ENCODE results near the gene PRMT2.
"Not testable (repeated sequence)": the region's sequence is repeated elsewhere in the genome, so short reads cannot be mapped to it uniquely, and the experiment has no call there.

The PRMT2 gene

DNA sequence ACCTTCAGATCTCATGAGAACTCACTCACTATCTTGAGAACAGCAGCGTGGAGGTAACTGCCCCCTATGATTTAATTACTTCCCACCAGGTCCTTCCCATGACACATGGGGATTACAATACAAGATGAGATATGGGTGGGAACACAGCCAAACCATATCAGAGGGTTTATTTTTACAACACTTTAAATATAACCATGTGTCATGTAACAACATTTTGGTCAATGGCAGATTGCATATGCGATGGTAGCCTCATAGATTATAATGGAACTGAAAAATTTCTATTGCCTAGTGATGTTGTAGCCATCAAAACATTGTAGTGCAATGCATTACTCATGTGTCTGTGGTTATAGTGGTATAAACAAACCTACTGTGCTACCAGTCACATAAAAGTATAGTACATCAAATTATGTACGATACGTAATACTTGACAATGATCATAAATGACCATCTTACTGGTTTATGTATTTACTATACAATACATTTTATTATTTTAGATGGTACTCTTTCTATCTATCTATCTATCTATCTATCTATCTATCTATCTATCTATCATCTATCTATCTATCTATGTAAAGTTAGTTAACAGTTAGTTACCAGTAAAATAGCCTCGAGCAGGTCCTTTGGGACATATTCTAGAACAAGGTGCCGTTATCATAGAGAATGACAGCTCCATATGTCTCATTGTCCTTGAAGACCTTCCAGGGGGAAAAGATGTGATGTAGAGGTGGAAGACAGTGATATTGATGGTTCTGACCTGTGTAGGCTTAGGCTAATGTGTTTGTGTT is 18.0 kb upstream of the PRMT2 start:
- no peak for DNase-seq (ENCODE audit: low spot score)

GRCh38 chr21:46618738-46619379 is 16.6 kb upstream of the PRMT2 start:
- no peak for DNase-seq (ENCODE audit: low spot score)

GRCh38 chr21:46619846-46620245 is 15.6 kb upstream of the PRMT2 start:
- DNase-seq (ENCODE audit: low spot score): no peak

DNA sequence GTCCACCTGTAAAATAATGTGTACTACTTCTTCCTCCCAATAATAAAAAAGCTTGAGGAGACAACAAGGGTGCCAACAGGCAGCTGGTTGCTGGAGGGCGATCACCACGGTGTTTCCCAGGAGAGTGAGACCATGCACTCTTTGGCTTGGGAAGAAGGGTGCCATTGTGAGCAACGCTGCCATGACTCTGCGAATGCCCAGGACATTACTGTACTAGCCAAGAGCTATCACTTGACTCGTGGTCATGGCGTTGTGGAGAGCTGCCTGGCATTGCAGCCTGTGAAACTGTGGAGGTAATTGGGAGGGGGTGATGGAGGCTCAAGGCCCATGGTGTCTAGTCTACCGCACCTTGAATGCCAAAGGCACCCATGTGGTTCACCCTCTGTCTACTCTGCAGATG is 14.6 kb upstream of the PRMT2 start:
- DNase-seq (ENCODE audit: low spot score): peak; percentile 44

GRCh38 chr21:46621457-46622182 is 13.9 kb upstream of the PRMT2 start:
- peak; percentile 96 for DNase-seq (ENCODE audit: low spot score)

DNA sequence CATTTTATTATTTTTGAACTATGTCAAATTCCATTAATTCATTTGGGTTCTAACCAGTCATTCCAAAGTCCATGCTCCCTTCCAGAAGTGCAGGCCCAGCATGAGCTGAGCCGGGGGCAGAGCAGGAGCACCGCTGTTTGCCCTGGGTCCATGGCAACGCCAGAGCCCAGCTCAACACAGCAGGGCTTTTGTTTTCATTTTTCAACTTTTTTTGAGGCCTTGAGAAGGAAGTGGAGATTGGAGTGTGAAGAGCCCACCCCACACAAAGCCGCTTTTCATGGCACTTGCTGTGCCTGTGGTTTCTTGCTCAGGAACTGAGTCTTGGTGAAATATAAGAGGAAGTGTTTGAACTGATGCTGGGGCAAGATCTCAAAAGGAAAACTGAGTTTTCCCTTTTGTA is 13.2 kb upstream of the PRMT2 start:
- DNase-seq (ENCODE audit: low spot score): peak; percentile 95

- peak; percentile 46 for DNase-seq (ENCODE audit: low spot score)
Observed at GRCh38 chr21:46624050-46624449, 11.4 kb upstream of the PRMT2 start.

GRCh38 chr21:46625759-46626158 is 9.7 kb upstream of the PRMT2 start:
- DNase-seq (ENCODE audit: low spot score): no peak

DNA sequence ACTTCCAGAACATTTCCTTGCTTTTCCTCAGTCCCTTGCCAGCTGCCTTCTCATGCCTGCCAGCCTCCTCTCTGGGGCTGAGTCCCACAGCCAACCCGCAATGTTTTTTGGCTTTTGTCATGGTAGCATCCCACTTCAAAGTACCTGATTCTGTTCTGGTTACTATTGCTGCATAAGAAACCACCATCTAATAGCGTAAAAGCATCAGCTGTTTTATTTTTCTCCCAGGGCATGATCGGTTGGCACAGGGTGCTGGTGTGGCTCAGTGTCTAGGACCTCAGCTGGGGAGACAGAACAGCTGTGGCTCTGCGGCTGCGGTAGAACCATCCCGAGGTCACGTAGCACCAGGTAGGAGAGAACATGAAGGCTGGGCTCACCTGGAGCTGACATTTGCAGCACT is 8.9 kb upstream of the PRMT2 start:
- no peak for DNase-seq (ENCODE audit: low spot score)

- DNase-seq (ENCODE audit: low spot score): no peak
Observed at GRCh38 chr21:46626975-46627501, 8.4 kb upstream of the PRMT2 start.

DNA sequence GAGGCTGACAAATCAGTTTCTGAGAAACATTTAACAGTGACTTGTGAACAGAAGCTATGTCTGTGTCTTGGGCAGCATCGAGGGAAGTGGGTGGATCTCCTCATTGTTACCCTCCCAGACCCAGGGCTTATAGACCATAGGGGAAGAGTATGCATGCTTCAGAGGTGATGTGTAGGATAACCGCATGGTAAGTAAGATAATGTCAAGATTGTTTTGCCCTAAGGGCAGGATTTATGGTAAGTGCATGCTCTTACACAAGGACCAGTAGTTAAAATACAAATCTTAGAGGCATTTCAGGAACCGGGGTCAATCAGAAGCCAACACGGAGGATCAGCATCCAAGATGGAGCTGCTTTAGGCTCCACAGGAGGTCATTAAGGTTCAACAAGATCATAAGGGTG is 7.7 kb upstream of the PRMT2 start:
- no peak for DNase-seq (ENCODE audit: low spot score)

DNA sequence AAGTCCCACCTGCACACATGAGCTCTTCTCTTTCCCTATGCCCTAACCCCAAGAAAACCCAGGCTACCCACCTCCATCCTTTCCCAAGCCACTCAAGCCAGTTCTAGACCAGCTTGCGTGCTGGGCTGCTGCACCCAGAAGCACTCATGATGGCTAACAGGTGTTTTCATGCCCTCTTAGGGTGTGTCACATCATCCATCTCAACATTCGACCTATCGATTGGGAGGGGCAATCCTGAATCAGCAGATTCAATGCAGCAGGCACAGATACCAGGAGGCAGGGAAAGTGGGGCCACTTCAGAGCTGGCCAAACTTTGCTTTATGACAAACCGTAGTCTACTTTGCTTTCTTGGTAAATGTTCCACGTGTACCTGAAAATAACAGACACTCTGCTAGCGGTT is 6.6 kb upstream of the PRMT2 start:
- DNase-seq (ENCODE audit: low spot score): no peak

DNA sequence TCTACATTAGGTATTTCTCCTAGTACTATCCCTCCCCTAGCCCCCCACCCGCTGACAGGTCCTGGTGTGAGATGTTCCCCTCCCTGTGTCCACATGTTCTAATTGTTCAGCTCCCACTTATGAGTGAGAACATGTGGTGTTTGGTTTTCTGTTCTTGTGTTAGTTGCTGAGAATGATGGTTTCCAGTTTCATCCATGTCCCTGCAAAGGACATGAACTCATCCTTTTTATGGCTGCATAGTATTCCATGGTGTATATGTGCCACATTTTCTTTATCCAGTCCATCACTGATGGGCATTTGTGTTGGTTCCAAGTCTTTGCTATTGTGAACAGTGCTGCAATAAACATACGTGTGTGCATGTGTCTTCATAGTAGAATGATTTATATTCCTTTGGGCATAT is 4.6 kb upstream of the PRMT2 start:
- DNase-seq (ENCODE audit: low spot score): not testable (repeated sequence)

- DNase-seq (ENCODE audit: low spot score): no peak
Observed at GRCh38 chr21:46633566-46633965, 1.9 kb upstream of the PRMT2 start.

DNA sequence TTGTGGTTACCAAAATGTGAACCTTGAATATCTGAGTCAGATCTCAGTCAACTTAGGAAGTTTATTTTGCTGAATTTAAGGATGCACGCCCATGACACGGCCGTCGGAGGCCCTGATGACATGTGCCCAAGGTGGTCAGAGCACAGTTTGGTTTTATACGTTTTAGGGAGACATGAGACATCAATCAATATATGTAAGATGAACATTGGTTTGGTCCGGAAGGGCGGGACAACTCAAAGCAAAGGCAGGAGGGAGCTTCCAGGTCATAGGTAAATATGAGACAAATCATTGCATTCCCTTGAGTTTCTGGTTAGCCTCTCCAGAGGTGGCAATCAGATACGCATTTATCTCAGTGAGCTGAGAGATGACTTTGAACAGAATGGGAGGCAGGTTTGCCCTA is 1.0 kb upstream of the PRMT2 start:
- no peak for DNase-seq (ENCODE audit: low spot score)

GRCh38 chr21:46634966-46635323 is 529 bp upstream of the PRMT2 start:
- peak; percentile 90 for DNase-seq (ENCODE audit: low spot score)

- no peak for DNase-seq (ENCODE audit: low spot score)
Observed at GRCh38 chr21:46636181-46636512, 673 bp downstream of the PRMT2 start.

DNA sequence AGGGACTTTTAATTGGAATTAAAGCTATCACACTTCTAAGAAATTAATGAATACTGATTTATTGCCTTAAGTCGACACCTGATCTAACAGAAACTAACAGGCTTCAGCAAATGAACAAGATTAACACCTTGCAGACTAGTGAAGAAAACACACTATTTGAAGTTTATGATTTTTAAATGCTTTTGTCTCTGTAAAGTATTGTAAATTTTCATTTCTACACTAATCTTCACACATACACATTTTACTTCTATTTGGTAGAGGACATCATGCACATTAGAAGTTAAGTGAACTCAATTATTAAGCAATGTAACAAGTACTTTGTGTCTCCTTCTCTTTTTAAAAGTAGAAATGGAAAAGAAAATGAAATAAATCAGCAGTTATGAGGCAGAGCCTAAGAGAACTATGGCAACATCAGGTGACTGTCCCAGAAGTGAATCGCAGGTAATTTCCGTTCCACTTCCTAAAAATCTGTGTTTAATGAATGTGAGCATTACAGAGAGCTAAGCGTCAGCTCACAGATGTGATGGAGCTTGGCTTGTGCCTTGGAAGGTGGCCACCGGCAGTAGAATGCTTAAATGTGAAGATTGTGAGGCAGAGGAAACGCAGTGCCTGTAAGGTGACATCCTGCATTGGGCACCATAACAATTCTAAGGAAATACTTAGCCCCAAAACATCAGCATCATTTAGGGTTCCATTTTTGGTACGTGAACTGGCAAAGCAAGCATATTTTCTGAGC is 1.2 kb downstream of the PRMT2 start:
- no peak for DNase-seq (ENCODE audit: low spot score)

GRCh38 chr21:46637952-46638746 is 2.7 kb downstream of the PRMT2 start:
- no peak for DNase-seq (ENCODE audit: low spot score)

DNA sequence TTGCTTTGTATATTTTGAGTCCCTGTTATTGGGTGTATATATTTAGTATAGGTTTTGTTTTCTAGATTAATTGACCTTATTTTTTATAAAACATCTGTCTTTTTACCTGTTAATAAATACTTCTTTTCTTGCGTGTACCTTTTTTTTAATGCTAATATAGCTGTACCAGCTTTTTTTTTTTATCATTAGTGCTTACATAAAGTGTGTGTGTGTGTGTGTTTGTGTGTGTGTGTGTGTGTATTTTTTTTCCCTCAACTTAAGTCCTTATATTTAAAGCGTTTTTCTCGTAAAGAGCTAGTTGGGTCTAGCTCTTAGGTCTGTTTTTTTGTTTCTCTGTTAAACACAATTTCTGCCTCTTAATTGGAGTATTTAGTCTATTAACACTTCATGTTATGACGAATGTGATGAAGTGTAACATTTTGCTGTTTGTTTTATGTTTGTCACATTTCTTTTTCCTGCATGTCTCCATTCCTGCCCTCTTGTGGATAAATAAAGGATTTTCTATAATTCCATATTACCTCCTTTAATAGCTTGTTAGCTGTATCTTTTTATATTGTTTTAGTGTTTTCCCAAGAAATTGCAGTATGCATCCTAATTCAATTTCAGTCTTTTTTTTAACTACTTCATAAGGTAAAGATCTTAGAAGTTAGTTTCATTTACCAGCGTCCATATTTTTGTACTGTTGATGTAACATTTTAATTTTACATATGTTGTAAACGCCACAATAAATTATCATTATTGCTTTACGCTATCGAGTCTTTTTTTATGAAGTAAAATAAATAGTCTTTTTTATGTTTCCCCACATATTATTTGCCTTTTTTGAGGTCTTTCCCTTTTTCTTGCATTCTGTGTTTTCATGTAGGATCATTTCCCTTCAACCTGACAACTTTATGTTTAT is 4.3 kb downstream of the PRMT2 start:
- no peak for DNase-seq (ENCODE audit: low spot score)

- DNase-seq (ENCODE audit: low spot score): no peak
Observed at GRCh38 chr21:46641656-46642055, 6.2 kb downstream of the PRMT2 start.
